Measurements from ENCODE around the gene ARL14. TPM values are rescaled to one million over a fixed set of nuclear protein-coding genes. Genes with fewer than 3 reads are reported as not detected.

ARL14 gene
- under 1 TPM in 3 of 4 donors, not detected in 1; 0.70 to 0.92 (median 0.76) TPM for total RNA-seq

DNA sequence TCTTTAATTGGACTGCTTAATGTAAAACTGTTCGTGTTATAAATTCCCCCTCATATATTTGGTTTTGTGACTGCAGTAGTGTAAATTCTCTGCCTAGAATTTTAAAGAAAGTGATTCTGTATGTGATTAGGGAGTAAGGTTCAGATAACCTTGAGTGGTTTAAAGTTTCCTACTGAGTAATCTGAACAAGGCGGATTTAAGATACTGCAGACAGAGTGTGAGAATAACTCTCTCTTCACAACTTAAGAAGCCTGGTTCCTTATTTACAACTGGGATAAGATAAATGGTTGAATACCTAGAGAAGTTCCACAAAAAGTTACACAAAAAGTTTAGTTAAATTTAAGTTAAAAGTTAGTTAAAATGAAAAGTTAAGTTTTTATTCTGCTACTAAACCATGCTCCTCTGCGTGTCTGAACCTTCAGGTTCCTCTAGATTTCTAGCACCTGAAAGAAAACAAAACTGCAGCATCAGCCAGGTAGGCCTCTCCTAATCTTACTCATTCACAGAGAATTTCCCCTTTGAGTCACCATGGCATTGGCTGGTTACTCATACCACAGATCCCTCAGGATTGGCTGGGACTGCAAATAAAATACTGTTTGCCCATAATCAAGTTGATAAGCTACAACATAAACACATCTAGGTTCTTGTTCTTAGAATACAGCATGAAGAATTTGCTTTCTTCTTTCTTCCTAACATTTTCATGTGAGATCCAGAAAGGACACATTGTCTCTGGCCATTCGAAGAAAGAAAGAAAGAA is at the start of gene ARL14:
TSS of gene ARL14 (plus strand) at position 614 of the 757 bp plus-strand sequence. CDS start 187 bp downstream, outside the sequence.
- no peaks in the 10 kb centered on the region for H3K27me3 ChIP-seq
- peaks cover 6 to 35% (median 6%) of the 10 kb centered on the region in 3 donors for H3K4me1 ChIP-seq
- no peaks in the 10 kb centered on the region for H3K36me3 ChIP-seq
- peak within 1 kb of the TSS; percentile 32 to 79 (median 72) for H3K27ac ChIP-seq
- H3K9me3 ChIP-seq: no peaks in the 10 kb centered on the region
- no peak for DNase-seq
- WGBS, 2 donors: 53 to 60% methylated on average over 4 of the region's 4 CpGs
- H3K4me3 ChIP-seq: no peak within 1 kb of the TSS
- intact Hi-C loops (cut with DNase I): no loop called here
- no peak for TF ChIP-seq CTCF (IDR thresholded peaks at IDR 0.05)
- TF ChIP-seq POLR2A (IDR thresholded peaks at IDR 0.05): no peak

DNA sequence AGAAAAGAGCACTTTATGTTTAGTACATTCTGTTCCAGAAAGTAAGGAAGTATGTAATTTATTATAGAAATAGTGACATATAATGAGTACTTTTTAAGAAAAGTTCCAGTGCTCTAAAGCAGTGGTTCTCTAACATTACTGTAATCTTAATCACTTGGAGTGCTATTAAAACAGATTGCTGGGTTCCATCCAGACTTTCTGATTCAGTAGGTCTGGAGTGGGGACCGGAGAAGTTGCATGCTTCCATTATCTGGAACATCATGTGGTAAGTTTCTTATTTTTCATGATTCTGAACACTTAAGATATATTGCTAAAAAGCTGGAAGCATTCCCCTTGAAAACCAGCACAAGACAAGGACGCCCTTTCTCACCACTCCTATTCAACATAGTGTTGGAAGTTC is 47.5 kb upstream of the ARL14 start:
- H3K4me3 ChIP-seq: no peak overlapping the region
- TF ChIP-seq POLR2A (IDR thresholded peaks at IDR 0.05): no peak
- TF ChIP-seq CTCF (IDR thresholded peaks at IDR 0.05): no peak
- H3K9me3 ChIP-seq: no peaks in the 10 kb centered on the region
- no peak for DNase-seq
- peaks cover 0 to 6% (median 0%) of the 10 kb centered on the region in 3 donors for H3K4me1 ChIP-seq
- no peaks in the 10 kb centered on the region for H3K27me3 ChIP-seq
- H3K27ac ChIP-seq: no peak overlapping the region
- intact Hi-C loops (cut with DNase I): no loop called here
- WGBS, 2 donors: 68 to 79% methylated on average over 2 of the region's 2 CpGs
- no peaks in the 10 kb centered on the region for H3K36me3 ChIP-seq

- intact Hi-C loops (cut with DNase I): no loop called here
- no peak overlapping the region for H3K4me3 ChIP-seq
- 69 to 73% methylated on average over 4 of the region's 4 CpGs for WGBS, 2 donors
- no peak for DNase-seq
- TF ChIP-seq POLR2A (IDR thresholded peaks at IDR 0.05) (no peak), CTCF (IDR thresholded peaks at IDR 0.05) (no peak)
- H3K27me3 ChIP-seq: no peaks in the 10 kb centered on the region
- H3K4me1 ChIP-seq: peaks cover 0 to 6% (median 0%) of the 10 kb centered on the region in 3 donors
- H3K36me3 ChIP-seq: no peaks in the 10 kb centered on the region
- no peaks in the 10 kb centered on the region for H3K9me3 ChIP-seq
- peak overlapping the region in 2 of 4 donors; percentile 13 to 36 for H3K27ac ChIP-seq
Measured at GRCh38 chr3:160633361-160634083, 43.4 kb upstream of the ARL14 start.

DNA sequence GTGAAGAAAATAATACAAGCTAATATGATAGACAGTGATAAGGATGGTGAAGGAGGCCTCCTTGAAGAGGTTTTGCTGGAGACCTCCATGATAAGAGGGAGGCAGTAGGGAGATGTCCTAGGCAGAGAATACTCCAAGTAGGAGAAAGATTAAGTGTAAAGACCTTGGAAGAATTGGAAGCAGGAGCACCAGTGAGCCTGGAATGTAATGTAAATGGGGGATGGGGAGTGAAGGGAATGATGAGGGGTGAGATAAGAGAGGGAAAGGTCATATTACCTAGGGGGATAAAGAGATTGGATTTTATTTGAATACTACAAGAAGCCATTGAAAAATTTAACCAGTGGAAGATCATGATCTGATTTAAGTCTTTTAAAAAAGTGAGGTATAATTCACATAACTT is 41.7 kb upstream of the ARL14 start:
- peaks cover 0 to 6% (median 0%) of the 10 kb centered on the region in 3 donors for H3K4me1 ChIP-seq
- no peak for TF ChIP-seq CTCF (IDR thresholded peaks at IDR 0.05)
- no peak for TF ChIP-seq POLR2A (IDR thresholded peaks at IDR 0.05)
- no peak for DNase-seq
- no peaks in the 10 kb centered on the region for H3K27me3 ChIP-seq
- no peaks in the 10 kb centered on the region for H3K9me3 ChIP-seq
- no peak overlapping the region for H3K4me3 ChIP-seq
- no peaks in the 10 kb centered on the region for H3K36me3 ChIP-seq
- intact Hi-C loops (cut with DNase I): no loop called here
- H3K27ac ChIP-seq: no peak overlapping the region

DNA sequence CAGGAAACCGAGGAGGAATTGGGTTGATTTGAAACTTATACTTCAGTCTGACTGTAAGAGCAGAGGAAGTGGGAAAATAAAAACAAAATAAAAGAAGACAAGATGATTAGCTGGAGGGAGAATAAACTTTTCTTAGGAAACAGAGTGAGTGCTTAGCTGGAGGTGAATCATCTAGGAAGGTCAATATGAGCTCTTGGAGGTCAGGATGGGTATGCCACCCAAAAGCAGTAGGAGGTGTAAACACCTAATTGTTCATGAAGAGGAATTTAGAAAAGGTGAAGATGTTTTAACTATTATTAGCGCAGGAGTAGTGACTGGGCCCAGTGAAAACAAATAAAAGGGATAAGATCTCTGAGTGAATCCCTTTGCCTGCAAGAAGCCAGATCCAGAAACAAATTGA is 39.9 kb upstream of the ARL14 start:
- Histone ChIP-seq H3K27ac (no peak overlapping the region), H3K9me3 (no peaks in the 10 kb centered on the region), H3K36me3 (no peaks in the 10 kb centered on the region), H3K27me3 (no peaks in the 10 kb centered on the region), H3K4me1 (peaks cover 0 to 13% (median 0%) of the 10 kb centered on the region in 3 donors), H3K4me3 (no peak overlapping the region)
- intact Hi-C loops (cut with DNase I): no loop called here
- no peak for TF ChIP-seq POLR2A (IDR thresholded peaks at IDR 0.05)
- TF ChIP-seq CTCF (IDR thresholded peaks at IDR 0.05): no peak
- 58 to 76% methylated on average over 2 of the region's 2 CpGs for WGBS, 2 donors
- no peak for DNase-seq

Measured in esophagus squamous epithelium (tissue), 5 donors.